Panc1 (cell line): ENCODE results near the gene FTO.

Experiments used
- POLR2AphosphoS5 ChIP-seq: IDR thresholded peaks from 2 replicates; pipeline ENCODE4 v1.6.1; 2012; ENCODE audit warnings: mild to moderate bottlenecking, low read depth, low read length, moderate library complexity
- SIN3A ChIP-seq: IDR thresholded peaks from 2 replicates; pipeline ENCODE4 v1.6.1; 2012; ENCODE audit warnings: low read depth, mild to moderate bottlenecking, low read length, moderate library complexity, borderline replicate concordance; ENCODE audit not compliant: insufficient read depth
- TF ChIP-seq, protein P1 (sequence below): fragments of 450-650 bp; IDR thresholded peaks from 2 replicates; pipeline ENCODE4 v1.5.1; 2017; ENCODE audit warnings: mild to moderate bottlenecking

DNA sequence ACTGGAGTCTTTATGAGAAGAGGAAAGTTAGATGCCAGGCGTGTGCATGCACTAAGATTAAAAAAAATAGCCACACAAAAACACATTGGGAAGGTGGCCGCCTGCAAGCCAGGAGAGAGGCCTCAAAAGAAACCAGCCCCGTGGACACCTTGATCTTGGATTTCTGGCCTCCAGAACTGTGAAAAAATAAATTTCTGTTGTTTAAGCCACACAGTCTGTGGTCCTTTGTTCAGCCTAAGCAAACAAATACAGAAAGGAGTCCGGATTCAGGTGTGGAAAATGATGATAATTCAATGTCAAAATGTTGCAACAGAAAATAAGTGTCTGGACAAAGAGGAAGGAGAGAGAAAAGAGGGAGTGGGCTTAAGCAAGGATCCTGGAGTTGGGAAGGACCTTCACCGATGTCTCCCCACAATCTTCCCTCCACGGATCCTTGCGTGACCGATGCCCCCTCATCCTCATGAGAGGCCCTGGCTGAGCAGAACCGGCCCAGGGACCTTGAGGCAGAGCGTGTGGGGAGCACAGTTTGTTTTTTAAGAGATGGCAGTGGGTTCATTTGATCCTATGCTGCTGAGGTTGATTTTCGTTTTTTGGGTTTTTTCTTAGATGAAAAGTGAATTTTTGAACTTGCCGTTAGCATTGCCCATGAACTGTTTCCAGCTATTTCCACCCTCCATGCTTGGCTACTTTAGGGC, 449.4 kb downstream of the FTO start:
- TF ChIP-seq POLR2AphosphoS5 (no peak), SIN3A (no peak)
- TF ChIP-seq, protein P1, sequence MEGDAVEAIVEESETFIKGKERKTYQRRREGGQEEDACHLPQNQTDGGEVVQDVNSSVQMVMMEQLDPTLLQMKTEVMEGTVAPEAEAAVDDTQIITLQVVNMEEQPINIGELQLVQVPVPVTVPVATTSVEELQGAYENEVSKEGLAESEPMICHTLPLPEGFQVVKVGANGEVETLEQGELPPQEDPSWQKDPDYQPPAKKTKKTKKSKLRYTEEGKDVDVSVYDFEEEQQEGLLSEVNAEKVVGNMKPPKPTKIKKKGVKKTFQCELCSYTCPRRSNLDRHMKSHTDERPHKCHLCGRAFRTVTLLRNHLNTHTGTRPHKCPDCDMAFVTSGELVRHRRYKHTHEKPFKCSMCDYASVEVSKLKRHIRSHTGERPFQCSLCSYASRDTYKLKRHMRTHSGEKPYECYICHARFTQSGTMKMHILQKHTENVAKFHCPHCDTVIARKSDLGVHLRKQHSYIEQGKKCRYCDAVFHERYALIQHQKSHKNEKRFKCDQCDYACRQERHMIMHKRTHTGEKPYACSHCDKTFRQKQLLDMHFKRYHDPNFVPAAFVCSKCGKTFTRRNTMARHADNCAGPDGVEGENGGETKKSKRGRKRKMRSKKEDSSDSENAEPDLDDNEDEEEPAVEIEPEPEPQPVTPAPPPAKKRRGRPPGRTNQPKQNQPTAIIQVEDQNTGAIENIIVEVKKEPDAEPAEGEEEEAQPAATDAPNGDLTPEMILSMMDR: no peak
